Breast epithelium (tissue), 4 donors: ENCODE data around the gene OLFML2B. TPM values are rescaled to one million over a fixed set of nuclear protein-coding genes. Genes with fewer than 3 reads are reported as not detected.

ENCODE experiments used
- DNase-seq, 2 donors: peaks; one replicate each; pipeline ENCODE4 v3.0.0-alpha.2; 2019; ENCODE audit warnings: low spot score in 2 of 2
- H3K27ac ChIP-seq, 2 donors: fragments of 200-600 bp; sonication (generic) in 1 of 2; one replicate each; pipeline ENCODE4 v1.5.1; 2016 to 2019; ENCODE audit warnings: mild to moderate bottlenecking in 1 of 2
- H3K27me3 ChIP-seq, 2 donors: fragments of 200-600 bp; sonication (generic) in 1 of 2; one replicate each; pipeline versions ENCODE4 v1.5.1 to v1.6.0; 2017 to 2019; ENCODE audit warnings: control low read depth in 1 of 2, mild to moderate bottlenecking in 1 of 2
- H3K36me3 ChIP-seq: fragments of 200-600 bp; one replicate; pipeline ENCODE4 v1.5.1; 2019
- H3K4me1 ChIP-seq, 2 donors: fragments of 200-600 bp; sonication (generic); one replicate each; pipeline ENCODE4 v1.5.1; 2016 to 2019; ENCODE audit warnings: control low read depth in 1 of 2
- H3K4me3 ChIP-seq, 3 donors: fragments of 200-600 bp; sonication (generic); 1 replicate in 2 of 3; 2 replicates in 1 of 3; pipeline ENCODE4 v1.5.1; 2016 to 2019; ENCODE audit warnings: mild to moderate bottlenecking in 3 of 3, moderate library complexity in 2 of 3
- H3K9me3 ChIP-seq, 2 donors: fragments of 200-600 bp; sonication (generic) in 1 of 2; one replicate each; pipeline ENCODE4 v1.5.1; 2016 to 2019; ENCODE audit warnings: control low read depth in 1 of 2
- POLR2A ChIP-seq: fragments of 450-650 bp; IDR thresholded peaks from one replicate; pipeline ENCODE4 v1.6.1; 2016; ENCODE audit warnings: antibody characterized with exemption, mild to moderate bottlenecking, moderate library complexity
- POLR2AphosphoS5 ChIP-seq, 3 donors: sonication (generic); formaldehyde crosslinking; IDR thresholded peaks; one replicate each; pipeline ENCODE4 v1.6.1; 2017; ENCODE audit warnings: antibody characterized with exemption in 3 of 3
- intact Hi-C: fragments of 100-400 bp; cut with DNase I; formaldehyde crosslinking; loops from one replicate; pipeline ENCODE4 v1.15.1; 2023; ENCODE audit warnings: low total_unique reads
- total RNA-seq, 3 donors: library from RNA; depleted of rRNA; stranded (reverse); fragments of >200 nt; gene quantifications; one replicate each; pipeline ENCODE4 v1.1.0, GENCODE V29; 2016
- TF ChIP-seq, protein P1 (sequence below), 3 donors: fragments of 450-650 bp; IDR thresholded peaks; one replicate each; pipeline ENCODE4 v1.5.1; 2016 to 2017; ENCODE audit warnings: antibody characterized with exemption in 3 of 3, mild to moderate bottlenecking in 3 of 3, moderate library complexity in 3 of 3

Gene OLFML2B
- total RNA-seq, 3 donors from 2014 or later, result 5.2 to 9.6 (median 7.3) TPM

DNA sequence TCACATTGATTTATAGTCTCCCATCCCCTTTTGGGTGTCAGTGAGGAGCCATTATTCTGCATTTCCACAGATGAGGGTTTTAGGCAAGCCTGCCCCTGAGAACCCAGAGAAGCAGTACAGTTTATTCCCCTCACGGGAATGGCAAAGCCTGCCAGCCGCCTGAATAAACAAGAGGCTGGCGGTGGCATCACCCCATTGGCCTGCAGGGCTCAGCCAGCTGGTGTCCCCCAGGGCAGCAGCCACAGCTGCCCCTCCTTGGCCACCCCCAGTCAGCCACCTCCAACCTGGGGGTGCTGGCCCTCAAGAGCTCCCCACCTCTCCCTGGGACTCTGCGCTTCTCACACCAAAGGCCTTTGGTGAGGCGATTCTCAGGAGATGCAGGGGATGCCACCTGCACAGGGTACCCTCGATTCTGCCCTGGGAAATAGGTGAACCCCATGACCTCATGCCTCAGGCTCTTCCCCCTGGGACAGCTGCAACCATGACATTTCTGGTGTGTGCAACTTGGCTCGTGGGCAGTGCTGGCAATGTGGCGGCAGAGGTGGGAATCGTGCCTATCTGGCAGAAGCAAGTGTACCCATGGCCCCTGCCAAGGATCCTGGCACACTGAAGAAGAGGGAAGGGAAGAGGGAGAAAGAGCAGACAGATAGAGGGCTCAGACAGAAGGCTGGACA, 14.0 kb downstream of the OLFML2B start:
- no peak overlapping the region for H3K27ac ChIP-seq
- intact Hi-C loops, result no loop called here

DNA sequence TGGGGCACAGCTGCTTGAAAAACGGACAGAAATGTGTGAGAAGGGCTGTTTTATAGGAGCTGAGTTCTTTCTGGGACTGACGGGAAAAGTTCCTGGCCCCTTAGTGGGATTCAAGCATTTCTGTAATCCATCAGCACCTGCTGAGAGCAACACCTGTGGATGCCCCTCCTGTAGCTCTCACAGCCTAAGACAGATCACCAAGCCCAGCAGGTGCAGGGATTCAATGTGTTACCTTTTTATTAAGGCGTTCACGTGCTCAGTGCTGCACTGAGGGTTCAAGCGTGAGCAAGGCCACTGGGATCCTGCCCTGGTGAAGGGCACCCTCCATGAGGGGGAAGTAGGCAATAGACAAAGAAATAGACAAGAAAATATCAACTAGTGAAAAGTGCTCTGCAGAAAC, 14.9 kb downstream of the OLFML2B start:
- Histone ChIP-seq H3K27ac (no peak overlapping the region), H3K36me3 (no peaks in the 10 kb centered on the region), H3K9me3 (peaks cover 0 to 6% of the 10 kb centered on the region in 2 donors), H3K4me3 (no peak overlapping the region), H3K27me3 (no peaks in the 10 kb centered on the region), H3K4me1 (no peaks in the 10 kb centered on the region)
- no peak for DNase-seq
- no peak for TF ChIP-seq POLR2AphosphoS5 (IDR thresholded peaks at IDR 0.05)
- no peak for TF ChIP-seq POLR2A
- intact Hi-C loops, result no loop called here

More for the DNA sequence above, 14.0 kb downstream of the OLFML2B start:
- no peak for DNase-seq
- no peaks in the 10 kb centered on the region for H3K36me3 ChIP-seq
- no peak overlapping the region for H3K4me3 ChIP-seq
- no peaks in the 10 kb centered on the region for H3K27me3 ChIP-seq
- H3K4me1 ChIP-seq, result no peaks in the 10 kb centered on the region
- TF ChIP-seq POLR2A, result no peak
- no peak for TF ChIP-seq POLR2AphosphoS5 (IDR thresholded peaks at IDR 0.05)
- TF ChIP-seq, protein P1, sequence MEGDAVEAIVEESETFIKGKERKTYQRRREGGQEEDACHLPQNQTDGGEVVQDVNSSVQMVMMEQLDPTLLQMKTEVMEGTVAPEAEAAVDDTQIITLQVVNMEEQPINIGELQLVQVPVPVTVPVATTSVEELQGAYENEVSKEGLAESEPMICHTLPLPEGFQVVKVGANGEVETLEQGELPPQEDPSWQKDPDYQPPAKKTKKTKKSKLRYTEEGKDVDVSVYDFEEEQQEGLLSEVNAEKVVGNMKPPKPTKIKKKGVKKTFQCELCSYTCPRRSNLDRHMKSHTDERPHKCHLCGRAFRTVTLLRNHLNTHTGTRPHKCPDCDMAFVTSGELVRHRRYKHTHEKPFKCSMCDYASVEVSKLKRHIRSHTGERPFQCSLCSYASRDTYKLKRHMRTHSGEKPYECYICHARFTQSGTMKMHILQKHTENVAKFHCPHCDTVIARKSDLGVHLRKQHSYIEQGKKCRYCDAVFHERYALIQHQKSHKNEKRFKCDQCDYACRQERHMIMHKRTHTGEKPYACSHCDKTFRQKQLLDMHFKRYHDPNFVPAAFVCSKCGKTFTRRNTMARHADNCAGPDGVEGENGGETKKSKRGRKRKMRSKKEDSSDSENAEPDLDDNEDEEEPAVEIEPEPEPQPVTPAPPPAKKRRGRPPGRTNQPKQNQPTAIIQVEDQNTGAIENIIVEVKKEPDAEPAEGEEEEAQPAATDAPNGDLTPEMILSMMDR (IDR thresholded peaks at IDR 0.05), result no peak
- H3K9me3 ChIP-seq, result peaks cover 0 to 8% of the 10 kb centered on the region in 2 donors

DNA sequence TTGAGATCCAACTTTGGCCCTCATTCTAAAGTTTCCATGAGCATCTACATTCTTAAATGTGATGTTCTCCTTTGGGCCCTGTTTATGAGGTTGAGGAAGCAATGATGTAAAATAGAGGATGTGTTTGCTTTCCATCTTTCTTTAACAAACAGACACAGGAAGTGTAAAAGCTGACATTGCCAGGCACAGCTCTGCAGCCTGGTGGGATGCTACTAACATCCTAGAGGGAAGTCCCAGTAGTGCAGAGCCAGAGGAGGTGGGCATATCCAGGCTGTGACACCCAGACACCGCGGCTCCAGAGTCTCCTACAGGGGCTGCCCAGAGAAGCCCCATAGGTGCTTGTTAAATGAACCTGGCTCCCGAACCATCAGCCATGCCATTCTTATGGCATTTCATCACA, 16.2 kb downstream of the OLFML2B start:
- no peak overlapping the region for H3K27ac ChIP-seq
- no peak overlapping the region for H3K4me3 ChIP-seq
- H3K4me1 ChIP-seq, result no peaks in the 10 kb centered on the region
- no peaks in the 10 kb centered on the region for H3K36me3 ChIP-seq
- TF ChIP-seq POLR2AphosphoS5 (IDR thresholded peaks at IDR 0.05) (no peak), POLR2A (no peak)
- TF ChIP-seq, protein P1 (IDR thresholded peaks at IDR 0.05), result no peak
- intact Hi-C loops, result no loop called here
- no peaks in the 10 kb centered on the region for H3K9me3 ChIP-seq
- no peak for DNase-seq
- H3K27me3 ChIP-seq, result no peaks in the 10 kb centered on the region

GRCh38 chr1:162006081-162006480, 17.6 kb downstream of the OLFML2B start:
- no peaks in the 10 kb centered on the region for H3K9me3 ChIP-seq
- no peaks in the 10 kb centered on the region for H3K36me3 ChIP-seq
- no peak for DNase-seq
- no peaks in the 10 kb centered on the region for H3K4me1 ChIP-seq
- intact Hi-C loops, result no loop called here
- H3K4me3 ChIP-seq, result no peak overlapping the region
- no peak overlapping the region for H3K27ac ChIP-seq
- no peak for TF ChIP-seq POLR2A
- TF ChIP-seq, protein P1 (IDR thresholded peaks at IDR 0.05), result no peak
- no peak for TF ChIP-seq POLR2AphosphoS5 (IDR thresholded peaks at IDR 0.05)
- no peaks in the 10 kb centered on the region for H3K27me3 ChIP-seq

DNA sequence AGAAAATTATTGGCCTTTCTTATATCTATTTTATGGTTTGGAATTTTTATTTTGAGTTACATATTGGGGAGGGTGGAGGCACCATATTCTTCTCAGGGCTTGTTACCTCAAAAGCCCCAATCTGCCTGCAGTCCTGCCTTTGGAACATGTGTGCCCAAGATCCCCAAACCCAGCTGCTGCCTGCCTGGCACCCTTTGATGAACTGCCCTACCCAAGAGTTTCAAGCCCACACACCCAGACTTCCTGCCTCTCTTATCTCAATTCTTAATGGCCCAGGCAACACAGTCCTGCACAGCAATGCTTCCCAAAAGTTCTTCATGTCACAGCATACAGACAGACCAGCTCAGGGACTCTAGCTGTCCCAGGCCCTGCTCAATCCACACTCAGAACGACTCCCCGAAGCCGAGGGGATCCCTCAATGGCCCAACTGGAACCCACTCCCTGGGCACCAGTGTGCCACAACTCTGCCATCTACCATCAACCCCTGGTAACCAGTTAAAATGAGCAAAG, 19.2 kb downstream of the OLFML2B start:
- TF ChIP-seq, protein P1 (IDR thresholded peaks at IDR 0.05), result no peak
- TF ChIP-seq POLR2AphosphoS5 (IDR thresholded peaks at IDR 0.05), result no peak
- TF ChIP-seq POLR2A, result no peak
- Histone ChIP-seq H3K27ac (peak overlapping the region in 1 of 2 donors; percentile 74), H3K4me3 (no peak overlapping the region), H3K4me1 (no peaks in the 10 kb centered on the region), H3K36me3 (no peaks in the 10 kb centered on the region), H3K27me3 (no peaks in the 10 kb centered on the region), H3K9me3 (no peaks in the 10 kb centered on the region)
- intact Hi-C loops, result no loop called here
- no peak for DNase-seq
